WTC11 (cell line): Measurements from ENCODE around the gene RPS15A. TPM values are rescaled to one million over a fixed set of nuclear protein-coding genes. Genes with fewer than 3 reads are reported as not detected.

Experiments used
- ATAC-seq: fragments of 200-7000 bp; cut with Tn5 transposase; 2 replicates; pipeline ENCODE4 v1.10.0; 2021; ENCODE audit warnings: mild to moderate bottlenecking, moderate library complexity
- CTCF ChIA-PET: fragments of 300-600 bp; sonication (Branson Sonifier 250); formaldehyde crosslinking; loops from one replicate; lab custom pipeline; 2021; ENCODE audit warnings: antibody characterized with exemption; lab: Charles Lee
- POLR2A ChIA-PET: fragments of 350-600 bp; sonication (Branson Sonifier 250); formaldehyde crosslinking; loops from one replicate; lab custom pipeline; 2021; ENCODE audit warnings: antibody characterized with exemption; lab: Charles Lee
- DNase-seq: peaks from one replicate; pipeline ENCODE4 v3.0.0; 2021; ENCODE audit warnings: low spot score
- H3K27ac Mint-ChIP-seq: 2 replicates; pipeline ENCODE4 v1.8.0; 2021; ENCODE audit warnings: mixed read lengths
- H3K27me3 Mint-ChIP-seq: 2 replicates; pipeline ENCODE4 v1.8.0; 2021; ENCODE audit warnings: low read depth, mild to moderate bottlenecking, moderate library complexity, mixed read lengths
- H3K36me3 Mint-ChIP-seq: 2 replicates; pipeline ENCODE4 v1.8.0; 2021; ENCODE audit warnings: mixed read lengths
- H3K4me1 Mint-ChIP-seq: 2 replicates; pipeline ENCODE4 v1.8.0; 2022; ENCODE audit warnings: mixed read lengths
- H3K4me3 Mint-ChIP-seq: 2 replicates; pipeline ENCODE4 v1.8.0; 2021; ENCODE audit warnings: mild to moderate bottlenecking, moderate library complexity, mixed read lengths
- H3K9me3 Mint-ChIP-seq: 2 replicates; pipeline ENCODE4 v1.8.0; 2021; ENCODE audit warnings: mixed read lengths
- CREM ChIP-seq: sonication (generic); formaldehyde crosslinking; IDR thresholded peaks from 2 replicates; pipeline ENCODE4 v1.8.1; 2022; ENCODE audit warnings: mild to moderate bottlenecking, missing genetic modification reagents, moderate library complexity
- FOXJ3 ChIP-seq: sonication (generic); formaldehyde crosslinking; IDR thresholded peaks from 2 replicates; pipeline ENCODE4 v1.9.0; 2021; ENCODE audit warnings: missing genetic modification reagents, mild to moderate bottlenecking, borderline replicate concordance
- FOXK1 ChIP-seq: sonication (generic); formaldehyde crosslinking; IDR thresholded peaks from 2 replicates; pipeline ENCODE4 v1.8.0; 2022; ENCODE audit warnings: mild to moderate bottlenecking, moderate library complexity, missing genetic modification reagents
- GTF2I ChIP-seq: fragments of 250-450 bp; sonication (Bioruptor Pico); conservative IDR thresholded peaks from 2 replicates; pipeline ENCODE4 v1.4.0; 2021; ENCODE audit warnings: mild to moderate bottlenecking
- IRF2 ChIP-seq: sonication (generic); formaldehyde crosslinking; IDR thresholded peaks from 2 replicates; pipeline ENCODE4 v1.8.0; 2022; ENCODE audit warnings: low read depth, missing genetic modification reagents, borderline replicate concordance
- MXD4 ChIP-seq: fragments of 250-450 bp; sonication (Bioruptor Pico); IDR thresholded peaks from 2 replicates; pipeline ENCODE4 v1.8.0; 2021; ENCODE audit warnings: mild to moderate bottlenecking, moderate library complexity, borderline replicate concordance
- MYBL2 ChIP-seq: sonication (generic); formaldehyde crosslinking; IDR thresholded peaks from 2 replicates; pipeline ENCODE4 v1.8.1; 2023; ENCODE audit warnings: mild to moderate bottlenecking, moderate library complexity, missing genetic modification reagents
- RORB ChIP-seq: fragments of 250-450 bp; sonication (Bioruptor Pico); IDR thresholded peaks from 2 replicates; pipeline ENCODE4 v1.9.0; 2021; ENCODE audit warnings: mild to moderate bottlenecking
- SOX15 ChIP-seq: fragments of 250-450 bp; sonication (Bioruptor Pico); IDR thresholded peaks from 2 replicates; pipeline ENCODE4 v1.9.0; 2021; ENCODE audit warnings: mild to moderate bottlenecking
- TEAD1 ChIP-seq: sonication (generic); formaldehyde crosslinking; IDR thresholded peaks from 2 replicates; pipeline ENCODE4 v1.8.0; 2022; ENCODE audit warnings: mild to moderate bottlenecking, missing genetic modification reagents
- TEAD4 ChIP-seq: sonication (generic); formaldehyde crosslinking; IDR thresholded peaks from 2 replicates; pipeline ENCODE4 v1.8.0; 2022; ENCODE audit warnings: mild to moderate bottlenecking, missing genetic modification reagents
- ZNF317 ChIP-seq: sonication (generic); formaldehyde crosslinking; IDR thresholded peaks from 2 replicates; pipeline ENCODE4 v1.8.1; 2023; ENCODE audit warnings: low read depth, mild to moderate bottlenecking, moderate library complexity, missing genetic modification reagents, borderline replicate concordance
- ZNF423 ChIP-seq: fragments of 250-450 bp; sonication (Bioruptor Pico); IDR thresholded peaks from 2 replicates; pipeline ENCODE4 v2.1.2; 2022; ENCODE audit warnings: mild to moderate bottlenecking, moderate library complexity
- total RNA-seq: library from RNA; stranded (reverse); gene quantifications from 3 replicates; pipeline ENCODE4 v1.2.3, GENCODE V29; 2021
- TF ChIP-seq, protein P1 (sequence below): sonication (generic); formaldehyde crosslinking; IDR thresholded peaks from 2 replicates; pipeline ENCODE4 v1.8.0; 2022; ENCODE audit warnings: mild to moderate bottlenecking, missing genetic modification reagents
- TF ChIP-seq, protein P2 (sequence below): sonication (generic); formaldehyde crosslinking; IDR thresholded peaks from 2 replicates; pipeline ENCODE4 v1.8.1; 2022; ENCODE audit warnings: low read depth, missing genetic modification reagents, borderline replicate concordance
- TF ChIP-seq, protein P3 (sequence below): fragments of 250-450 bp; sonication (Bioruptor Pico); IDR thresholded peaks from 2 replicates; pipeline ENCODE4 v1.9.0; 2021; ENCODE audit warnings: mild to moderate bottlenecking
- TF ChIP-seq, protein P4 (sequence below): sonication (generic); formaldehyde crosslinking; conservative IDR thresholded peaks from 2 replicates; pipeline ENCODE4 v1.8.1; 2023; ENCODE audit warnings: mild to moderate bottlenecking, low read depth, missing genetic modification reagents, moderate library complexity
- TF ChIP-seq, protein P5 (sequence below): sonication (generic); formaldehyde crosslinking; IDR thresholded peaks from 2 replicates; pipeline ENCODE4 v1.8.0; 2023; ENCODE audit warnings: missing genetic modification reagents, mild to moderate bottlenecking, borderline replicate concordance
- TF ChIP-seq, protein P6 (sequence below): fragments of 250-450 bp; sonication (Bioruptor Pico); IDR thresholded peaks from 2 replicates; pipeline ENCODE4 v1.9.0; 2021; ENCODE audit warnings: mild to moderate bottlenecking, borderline replicate concordance
- TF ChIP-seq, protein P7 (sequence below): fragments of 250-450 bp; sonication (Bioruptor Pico); IDR thresholded peaks from 2 replicates; pipeline ENCODE4 v1.9.0; 2021; ENCODE audit warnings: mild to moderate bottlenecking

RPS15A gene
- total RNA-seq, 1 experiment from 2014 or later: 1,612 TPM

DNA sequence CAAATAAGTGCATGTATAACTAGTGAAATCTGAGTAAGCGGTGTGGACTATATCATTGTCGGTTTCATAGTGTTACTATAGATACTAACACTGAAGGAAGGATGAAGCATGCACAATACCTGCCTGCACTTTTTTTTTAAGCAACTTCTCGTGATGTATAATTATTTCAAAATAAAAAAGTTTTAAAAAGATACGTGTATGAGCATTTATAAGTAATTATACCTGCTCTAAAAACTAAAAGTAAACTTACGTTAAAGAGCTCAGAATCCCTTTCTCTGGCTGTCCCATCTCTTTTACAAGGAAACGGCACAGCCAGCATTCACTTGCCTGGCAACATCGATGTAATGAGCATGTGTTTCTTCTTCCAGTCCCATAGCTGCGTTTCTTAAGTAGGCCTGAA is 42.5 kb upstream of the RPS15A start:
- TF ChIP-seq, protein P1, sequence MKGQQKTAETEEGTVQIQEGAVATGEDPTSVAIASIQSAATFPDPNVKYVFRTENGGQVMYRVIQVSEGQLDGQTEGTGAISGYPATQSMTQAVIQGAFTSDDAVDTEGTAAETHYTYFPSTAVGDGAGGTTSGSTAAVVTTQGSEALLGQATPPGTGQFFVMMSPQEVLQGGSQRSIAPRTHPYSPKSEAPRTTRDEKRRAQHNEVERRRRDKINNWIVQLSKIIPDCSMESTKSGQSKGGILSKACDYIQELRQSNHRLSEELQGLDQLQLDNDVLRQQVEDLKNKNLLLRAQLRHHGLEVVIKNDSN: no peak
- TF ChIP-seq CREM (no peak), SOX15 (CRISPR knock-in tag) (no peak), RORB (CRISPR knock-in tag) (no peak), IRF2 (CRISPR knock-in tag) (no peak), GTF2I (CRISPR knock-in tag) (no peak), MXD4 (CRISPR knock-in tag) (no peak), FOXK1 (CRISPR knock-in tag) (no peak), TEAD1 (CRISPR knock-in tag) (no peak), MYBL2 (CRISPR knock-in tag) (no peak), TEAD4 (CRISPR knock-in tag) (no peak), ZNF317 (CRISPR knock-in tag) (no peak), ZNF423 (CRISPR knock-in tag) (no peak), FOXJ3 (no peak)
- TF ChIP-seq, protein P2, sequence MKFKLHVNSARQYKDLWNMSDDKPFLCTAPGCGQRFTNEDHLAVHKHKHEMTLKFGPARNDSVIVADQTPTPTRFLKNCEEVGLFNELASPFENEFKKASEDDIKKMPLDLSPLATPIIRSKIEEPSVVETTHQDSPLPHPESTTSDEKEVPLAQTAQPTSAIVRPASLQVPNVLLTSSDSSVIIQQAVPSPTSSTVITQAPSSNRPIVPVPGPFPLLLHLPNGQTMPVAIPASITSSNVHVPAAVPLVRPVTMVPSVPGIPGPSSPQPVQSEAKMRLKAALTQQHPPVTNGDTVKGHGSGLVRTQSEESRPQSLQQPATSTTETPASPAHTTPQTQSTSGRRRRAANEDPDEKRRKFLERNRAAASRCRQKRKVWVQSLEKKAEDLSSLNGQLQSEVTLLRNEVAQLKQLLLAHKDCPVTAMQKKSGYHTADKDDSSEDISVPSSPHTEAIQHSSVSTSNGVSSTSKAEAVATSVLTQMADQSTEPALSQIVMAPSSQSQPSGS: no peak
- TF ChIP-seq, protein P3, sequence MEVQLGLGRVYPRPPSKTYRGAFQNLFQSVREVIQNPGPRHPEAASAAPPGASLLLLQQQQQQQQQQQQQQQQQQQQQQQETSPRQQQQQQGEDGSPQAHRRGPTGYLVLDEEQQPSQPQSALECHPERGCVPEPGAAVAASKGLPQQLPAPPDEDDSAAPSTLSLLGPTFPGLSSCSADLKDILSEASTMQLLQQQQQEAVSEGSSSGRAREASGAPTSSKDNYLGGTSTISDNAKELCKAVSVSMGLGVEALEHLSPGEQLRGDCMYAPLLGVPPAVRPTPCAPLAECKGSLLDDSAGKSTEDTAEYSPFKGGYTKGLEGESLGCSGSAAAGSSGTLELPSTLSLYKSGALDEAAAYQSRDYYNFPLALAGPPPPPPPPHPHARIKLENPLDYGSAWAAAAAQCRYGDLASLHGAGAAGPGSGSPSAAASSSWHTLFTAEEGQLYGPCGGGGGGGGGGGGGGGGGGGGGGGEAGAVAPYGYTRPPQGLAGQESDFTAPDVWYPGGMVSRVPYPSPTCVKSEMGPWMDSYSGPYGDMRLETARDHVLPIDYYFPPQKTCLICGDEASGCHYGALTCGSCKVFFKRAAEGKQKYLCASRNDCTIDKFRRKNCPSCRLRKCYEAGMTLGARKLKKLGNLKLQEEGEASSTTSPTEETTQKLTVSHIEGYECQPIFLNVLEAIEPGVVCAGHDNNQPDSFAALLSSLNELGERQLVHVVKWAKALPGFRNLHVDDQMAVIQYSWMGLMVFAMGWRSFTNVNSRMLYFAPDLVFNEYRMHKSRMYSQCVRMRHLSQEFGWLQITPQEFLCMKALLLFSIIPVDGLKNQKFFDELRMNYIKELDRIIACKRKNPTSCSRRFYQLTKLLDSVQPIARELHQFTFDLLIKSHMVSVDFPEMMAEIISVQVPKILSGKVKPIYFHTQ (CRISPR knock-in tag): no peak
- TF ChIP-seq, protein P4, sequence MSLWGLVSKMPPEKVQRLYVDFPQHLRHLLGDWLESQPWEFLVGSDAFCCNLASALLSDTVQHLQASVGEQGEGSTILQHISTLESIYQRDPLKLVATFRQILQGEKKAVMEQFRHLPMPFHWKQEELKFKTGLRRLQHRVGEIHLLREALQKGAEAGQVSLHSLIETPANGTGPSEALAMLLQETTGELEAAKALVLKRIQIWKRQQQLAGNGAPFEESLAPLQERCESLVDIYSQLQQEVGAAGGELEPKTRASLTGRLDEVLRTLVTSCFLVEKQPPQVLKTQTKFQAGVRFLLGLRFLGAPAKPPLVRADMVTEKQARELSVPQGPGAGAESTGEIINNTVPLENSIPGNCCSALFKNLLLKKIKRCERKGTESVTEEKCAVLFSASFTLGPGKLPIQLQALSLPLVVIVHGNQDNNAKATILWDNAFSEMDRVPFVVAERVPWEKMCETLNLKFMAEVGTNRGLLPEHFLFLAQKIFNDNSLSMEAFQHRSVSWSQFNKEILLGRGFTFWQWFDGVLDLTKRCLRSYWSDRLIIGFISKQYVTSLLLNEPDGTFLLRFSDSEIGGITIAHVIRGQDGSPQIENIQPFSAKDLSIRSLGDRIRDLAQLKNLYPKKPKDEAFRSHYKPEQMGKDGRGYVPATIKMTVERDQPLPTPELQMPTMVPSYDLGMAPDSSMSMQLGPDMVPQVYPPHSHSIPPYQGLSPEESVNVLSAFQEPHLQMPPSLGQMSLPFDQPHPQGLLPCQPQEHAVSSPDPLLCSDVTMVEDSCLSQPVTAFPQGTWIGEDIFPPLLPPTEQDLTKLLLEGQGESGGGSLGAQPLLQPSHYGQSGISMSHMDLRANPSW (CRISPR knock-in tag): no peak
- TF ChIP-seq, protein P5, sequence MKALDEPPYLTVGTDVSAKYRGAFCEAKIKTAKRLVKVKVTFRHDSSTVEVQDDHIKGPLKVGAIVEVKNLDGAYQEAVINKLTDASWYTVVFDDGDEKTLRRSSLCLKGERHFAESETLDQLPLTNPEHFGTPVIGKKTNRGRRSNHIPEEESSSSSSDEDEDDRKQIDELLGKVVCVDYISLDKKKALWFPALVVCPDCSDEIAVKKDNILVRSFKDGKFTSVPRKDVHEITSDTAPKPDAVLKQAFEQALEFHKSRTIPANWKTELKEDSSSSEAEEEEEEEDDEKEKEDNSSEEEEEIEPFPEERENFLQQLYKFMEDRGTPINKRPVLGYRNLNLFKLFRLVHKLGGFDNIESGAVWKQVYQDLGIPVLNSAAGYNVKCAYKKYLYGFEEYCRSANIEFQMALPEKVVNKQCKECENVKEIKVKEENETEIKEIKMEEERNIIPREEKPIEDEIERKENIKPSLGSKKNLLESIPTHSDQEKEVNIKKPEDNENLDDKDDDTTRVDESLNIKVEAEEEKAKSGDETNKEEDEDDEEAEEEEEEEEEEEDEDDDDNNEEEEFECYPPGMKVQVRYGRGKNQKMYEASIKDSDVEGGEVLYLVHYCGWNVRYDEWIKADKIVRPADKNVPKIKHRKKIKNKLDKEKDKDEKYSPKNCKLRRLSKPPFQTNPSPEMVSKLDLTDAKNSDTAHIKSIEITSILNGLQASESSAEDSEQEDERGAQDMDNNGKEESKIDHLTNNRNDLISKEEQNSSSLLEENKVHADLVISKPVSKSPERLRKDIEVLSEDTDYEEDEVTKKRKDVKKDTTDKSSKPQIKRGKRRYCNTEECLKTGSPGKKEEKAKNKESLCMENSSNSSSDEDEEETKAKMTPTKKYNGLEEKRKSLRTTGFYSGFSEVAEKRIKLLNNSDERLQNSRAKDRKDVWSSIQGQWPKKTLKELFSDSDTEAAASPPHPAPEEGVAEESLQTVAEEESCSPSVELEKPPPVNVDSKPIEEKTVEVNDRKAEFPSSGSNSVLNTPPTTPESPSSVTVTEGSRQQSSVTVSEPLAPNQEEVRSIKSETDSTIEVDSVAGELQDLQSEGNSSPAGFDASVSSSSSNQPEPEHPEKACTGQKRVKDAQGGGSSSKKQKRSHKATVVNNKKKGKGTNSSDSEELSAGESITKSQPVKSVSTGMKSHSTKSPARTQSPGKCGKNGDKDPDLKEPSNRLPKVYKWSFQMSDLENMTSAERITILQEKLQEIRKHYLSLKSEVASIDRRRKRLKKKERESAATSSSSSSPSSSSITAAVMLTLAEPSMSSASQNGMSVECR (CRISPR knock-in tag): no peak
- TF ChIP-seq, protein P6, sequence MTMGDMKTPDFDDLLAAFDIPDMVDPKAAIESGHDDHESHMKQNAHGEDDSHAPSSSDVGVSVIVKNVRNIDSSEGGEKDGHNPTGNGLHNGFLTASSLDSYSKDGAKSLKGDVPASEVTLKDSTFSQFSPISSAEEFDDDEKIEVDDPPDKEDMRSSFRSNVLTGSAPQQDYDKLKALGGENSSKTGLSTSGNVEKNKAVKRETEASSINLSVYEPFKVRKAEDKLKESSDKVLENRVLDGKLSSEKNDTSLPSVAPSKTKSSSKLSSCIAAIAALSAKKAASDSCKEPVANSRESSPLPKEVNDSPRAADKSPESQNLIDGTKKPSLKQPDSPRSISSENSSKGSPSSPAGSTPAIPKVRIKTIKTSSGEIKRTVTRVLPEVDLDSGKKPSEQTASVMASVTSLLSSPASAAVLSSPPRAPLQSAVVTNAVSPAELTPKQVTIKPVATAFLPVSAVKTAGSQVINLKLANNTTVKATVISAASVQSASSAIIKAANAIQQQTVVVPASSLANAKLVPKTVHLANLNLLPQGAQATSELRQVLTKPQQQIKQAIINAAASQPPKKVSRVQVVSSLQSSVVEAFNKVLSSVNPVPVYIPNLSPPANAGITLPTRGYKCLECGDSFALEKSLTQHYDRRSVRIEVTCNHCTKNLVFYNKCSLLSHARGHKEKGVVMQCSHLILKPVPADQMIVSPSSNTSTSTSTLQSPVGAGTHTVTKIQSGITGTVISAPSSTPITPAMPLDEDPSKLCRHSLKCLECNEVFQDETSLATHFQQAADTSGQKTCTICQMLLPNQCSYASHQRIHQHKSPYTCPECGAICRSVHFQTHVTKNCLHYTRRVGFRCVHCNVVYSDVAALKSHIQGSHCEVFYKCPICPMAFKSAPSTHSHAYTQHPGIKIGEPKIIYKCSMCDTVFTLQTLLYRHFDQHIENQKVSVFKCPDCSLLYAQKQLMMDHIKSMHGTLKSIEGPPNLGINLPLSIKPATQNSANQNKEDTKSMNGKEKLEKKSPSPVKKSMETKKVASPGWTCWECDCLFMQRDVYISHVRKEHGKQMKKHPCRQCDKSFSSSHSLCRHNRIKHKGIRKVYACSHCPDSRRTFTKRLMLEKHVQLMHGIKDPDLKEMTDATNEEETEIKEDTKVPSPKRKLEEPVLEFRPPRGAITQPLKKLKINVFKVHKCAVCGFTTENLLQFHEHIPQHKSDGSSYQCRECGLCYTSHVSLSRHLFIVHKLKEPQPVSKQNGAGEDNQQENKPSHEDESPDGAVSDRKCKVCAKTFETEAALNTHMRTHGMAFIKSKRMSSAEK (CRISPR knock-in tag): no peak
- TF ChIP-seq, protein P7, sequence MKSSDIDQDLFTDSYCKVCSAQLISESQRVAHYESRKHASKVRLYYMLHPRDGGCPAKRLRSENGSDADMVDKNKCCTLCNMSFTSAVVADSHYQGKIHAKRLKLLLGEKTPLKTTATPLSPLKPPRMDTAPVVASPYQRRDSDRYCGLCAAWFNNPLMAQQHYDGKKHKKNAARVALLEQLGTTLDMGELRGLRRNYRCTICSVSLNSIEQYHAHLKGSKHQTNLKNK: no peak
- TF ChIP-seq, all 79 proteins: peak for 0
- ChIA-PET CTCF (no interaction called here), POLR2A (no interaction called here)
- Mint-ChIP-seq H3K27ac (no peak overlapping the region), H3K27me3 (no peaks in the 10 kb centered on the region), H3K9me3 (no peaks in the 10 kb centered on the region), H3K4me1 (peaks cover 8% of the 10 kb centered on the region), H3K36me3 (peaks cover 83% of the 10 kb centered on the region), H3K4me3 (no peak overlapping the region)
- ATAC-seq (no peak), DNase-seq (no peak)
